NCI-H510A treated with DMSO at 0.1 percent for 48 hours (cell line): ENCODE results near the gene REEP6.
"Not testable (repeated sequence)": the region's sequence is repeated elsewhere in the genome, so short reads cannot be mapped to it uniquely, and the experiment has no call there.

Source experiments
- DNase-seq: peaks from one replicate; lab custom pipeline; 2025; lab: John Stamatoyannopoulos, UW

The REEP6 gene

GRCh38 chr19:1507763-1508506 lies 17.0 kb downstream of the REEP6 start:
- DNase-seq, result peak; percentile 36

- no peak for DNase-seq
These were observed 17.5 kb downstream of the REEP6 start for GRCh38 chr19:1508507-1508856.

- DNase-seq, result no peak
These were observed 18.8 kb downstream of the REEP6 start for GRCh38 chr19:1509602-1510441.

GRCh38 chr19:1510442-1510806 lies 19.4 kb downstream of the REEP6 start:
- no peak for DNase-seq

GRCh38 chr19:1510807-1511206 lies 19.8 kb downstream of the REEP6 start:
- DNase-seq, result no peak

- DNase-seq, result no peak
These were observed 20.6 kb downstream of the REEP6 start for GRCh38 chr19:1511318-1512317.

- DNase-seq, result no peak
These were observed 21.9 kb downstream of the REEP6 start, which contains the start of gene ADAMTSL5 for GRCh38 chr19:1512671-1513498. Gene ADAMTSL5, minus strand, starts transcription at chr19:1513019. Its CDS starts 2,076 bp downstream, at chr19:1510943.

- DNase-seq, result no peak
These were observed 22.7 kb downstream of the REEP6 start for GRCh38 chr19:1513499-1514294.

- DNase-seq, result no peak
These were observed 23.3 kb downstream of the REEP6 start for GRCh38 chr19:1514295-1514661.

- no peak for DNase-seq
These were observed 24.2 kb downstream of the REEP6 start for GRCh38 chr19:1514986-1515721.

GRCh38 chr19:1516395-1516753 lies 25.4 kb downstream of the REEP6 start:
- no peak for DNase-seq

GRCh38 chr19:1518471-1518870 lies 27.5 kb downstream of the REEP6 start:
- DNase-seq, result no peak

GRCh38 chr19:1519802-1520201 lies 28.8 kb downstream of the REEP6 start:
- DNase-seq, result not testable (repeated sequence)

GRCh38 chr19:1520203-1520780 lies 29.3 kb downstream of the REEP6 start:
- DNase-seq, result no peak

GRCh38 chr19:1521636-1522035 lies 30.7 kb downstream of the REEP6 start:
- no peak for DNase-seq

GRCh38 chr19:1522061-1522460 lies 31.1 kb downstream of the REEP6 start:
- DNase-seq, result no peak

GRCh38 chr19:1522838-1523237 lies 31.9 kb downstream of the REEP6 start:
- no peak for DNase-seq

- DNase-seq, result no peak
These were observed 32.7 kb downstream of the REEP6 start, which contains the start of gene PLK5 for GRCh38 chr19:1523412-1524286. Gene PLK5, plus strand, starts transcription at chr19:1524077. Its CDS starts 2,920 bp downstream, at chr19:1526997.
